IPS-18a (cell line): ENCODE data around the gene RPS24.
"Not testable (repeated sequence)": the region's sequence is repeated elsewhere in the genome, so short reads cannot be mapped to it uniquely, and the experiment has no call there.

Experiments used
- H3K27ac ChIP-seq: one replicate; pipeline ENCODE4 v1.5.1; 2013; ENCODE audit warnings: low read length
- H3K27me3 ChIP-seq: one replicate; pipeline ENCODE4 v1.6.1; 2013; ENCODE audit warnings: mild to moderate bottlenecking, low read length; ENCODE audit not compliant: control insufficient read depth, insufficient read depth
- H3K36me3 ChIP-seq: one replicate; pipeline ENCODE4 v1.6.1; 2013; ENCODE audit warnings: low read depth, low read length; ENCODE audit not compliant: control insufficient read depth
- H3K4me1 ChIP-seq: one replicate; pipeline ENCODE4 v1.6.1; 2013; ENCODE audit warnings: low read depth, low read length; ENCODE audit not compliant: control insufficient read depth
- H3K4me3 ChIP-seq: one replicate; pipeline ENCODE4 v1.5.1; 2013; ENCODE audit warnings: low read length
- H3K9ac ChIP-seq: one replicate; pipeline ENCODE4 v1.6.1; 2013; ENCODE audit warnings: mild to moderate bottlenecking, low read length, moderate library complexity
- H3K9me3 ChIP-seq: one replicate; pipeline ENCODE4 v1.6.1; 2013; ENCODE audit warnings: low read depth, low read length; ENCODE audit not compliant: control insufficient read depth

RPS24 gene

GRCh38 chr10:78033637-78034470, at the start of gene RPS24:
Gene RPS24 (plus strand): TSS chr10:78033863. CDS start chr10:78033902, 39 bp downstream.
- Histone ChIP-seq H3K27ac (peak within 1 kb of the TSS; percentile 81), H3K36me3 (peaks cover 42% of the 10 kb centered on the region), H3K9me3 (no peaks in the 10 kb centered on the region), H3K9ac (peak within 1 kb of the TSS; percentile 89), H3K4me1 (peaks cover 26% of the 10 kb centered on the region), H3K27me3 (no peaks in the 10 kb centered on the region), H3K4me3 (peak within 1 kb of the TSS; percentile 92)

- no peaks in the 10 kb centered on the region for H3K9me3 ChIP-seq
- no peak overlapping the region for H3K9ac ChIP-seq
- H3K4me1 ChIP-seq: no peaks in the 10 kb centered on the region
- H3K27me3 ChIP-seq: no peaks in the 10 kb centered on the region
- H3K36me3 ChIP-seq: peaks cover 90% of the 10 kb centered on the region
- no peak overlapping the region for H3K4me3 ChIP-seq
- no peak overlapping the region for H3K27ac ChIP-seq
Observed at GRCh38 chr10:77984986-77985385, 48.7 kb upstream of the RPS24 start.

- Histone ChIP-seq H3K4me1 (no peaks in the 10 kb centered on the region), H3K4me3 (no peak overlapping the region), H3K27ac (no peak overlapping the region), H3K9ac (no peak overlapping the region), H3K27me3 (no peaks in the 10 kb centered on the region), H3K9me3 (no peaks in the 10 kb centered on the region), H3K36me3 (peaks cover 92% of the 10 kb centered on the region)
Observed at GRCh38 chr10:77987671-77988255, 45.9 kb upstream of the RPS24 start.

- Histone ChIP-seq H3K27me3 (no peaks in the 10 kb centered on the region), H3K9me3 (no peaks in the 10 kb centered on the region), H3K36me3 (peaks cover 92% of the 10 kb centered on the region), H3K9ac (no peak overlapping the region), H3K27ac (no peak overlapping the region), H3K4me1 (peaks cover 8% of the 10 kb centered on the region), H3K4me3 (no peak overlapping the region)
Observed at GRCh38 chr10:77989081-77989724, 44.5 kb upstream of the RPS24 start.

GRCh38 chr10:77993620-77994019, 40.0 kb upstream of the RPS24 start:
- Histone ChIP-seq H3K27me3 (no peaks in the 10 kb centered on the region), H3K4me3 (no peak overlapping the region), H3K36me3 (peaks cover 55% of the 10 kb centered on the region), H3K9me3 (no peaks in the 10 kb centered on the region), H3K9ac (no peak overlapping the region), H3K27ac (no peak overlapping the region), H3K4me1 (peaks cover 8% of the 10 kb centered on the region)

GRCh38 chr10:77998780-77999179, 34.9 kb upstream of the RPS24 start:
- not testable (repeated sequence) for H3K27me3 ChIP-seq, H3K4me1 ChIP-seq, H3K4me3 ChIP-seq, H3K9me3 ChIP-seq, H3K9ac ChIP-seq, H3K27ac ChIP-seq
- H3K36me3 ChIP-seq: peaks cover 47% of the 10 kb centered on the region

GRCh38 chr10:78000206-78000605, 33.5 kb upstream of the RPS24 start:
- H3K27ac ChIP-seq: no peak overlapping the region
- H3K9me3 ChIP-seq: no peaks in the 10 kb centered on the region
- H3K27me3 ChIP-seq: no peaks in the 10 kb centered on the region
- H3K9ac ChIP-seq: no peak overlapping the region
- H3K4me3 ChIP-seq: no peak overlapping the region
- peaks cover 56% of the 10 kb centered on the region for H3K36me3 ChIP-seq
- no peaks in the 10 kb centered on the region for H3K4me1 ChIP-seq

- Histone ChIP-seq H3K4me3 (no peak overlapping the region), H3K36me3 (peaks cover 64% of the 10 kb centered on the region), H3K9me3 (no peaks in the 10 kb centered on the region), H3K9ac (no peak overlapping the region), H3K27ac (no peak overlapping the region), H3K27me3 (no peaks in the 10 kb centered on the region), H3K4me1 (no peaks in the 10 kb centered on the region)
Observed at GRCh38 chr10:78000956-78001472, 32.6 kb upstream of the RPS24 start.

GRCh38 chr10:78002541-78003288, 30.9 kb upstream of the RPS24 start:
- Histone ChIP-seq H3K9ac (no peak overlapping the region), H3K27me3 (no peaks in the 10 kb centered on the region), H3K36me3 (peaks cover 78% of the 10 kb centered on the region), H3K9me3 (no peaks in the 10 kb centered on the region), H3K4me1 (no peaks in the 10 kb centered on the region), H3K4me3 (no peak overlapping the region), H3K27ac (no peak overlapping the region)

GRCh38 chr10:78004215-78005026, 29.2 kb upstream of the RPS24 start:
- Histone ChIP-seq H3K4me1 (no peaks in the 10 kb centered on the region), H3K4me3 (no peak overlapping the region), H3K27me3 (no peaks in the 10 kb centered on the region), H3K9ac (no peak overlapping the region), H3K9me3 (no peaks in the 10 kb centered on the region), H3K27ac (no peak overlapping the region), H3K36me3 (peaks cover 86% of the 10 kb centered on the region)
